ENCODE results near the gene TMEFF2. TPM values are rescaled to one million over a fixed set of nuclear protein-coding genes. Genes with fewer than 3 reads are reported as not detected.
"Not testable (repeated sequence)": the region's sequence is repeated elsewhere in the genome, so short reads cannot be mapped to it uniquely, and the experiment has no call there.

The TMEFF2 gene
- total RNA-seq, 1 donor from 2014 or later, result 10.4 TPM

- DNase-seq (ENCODE audit: low spot score), result not testable (repeated sequence)
Observed at GRCh38 chr2:192130312-192130711, 64.4 kb downstream of the TMEFF2 start.

DNA sequence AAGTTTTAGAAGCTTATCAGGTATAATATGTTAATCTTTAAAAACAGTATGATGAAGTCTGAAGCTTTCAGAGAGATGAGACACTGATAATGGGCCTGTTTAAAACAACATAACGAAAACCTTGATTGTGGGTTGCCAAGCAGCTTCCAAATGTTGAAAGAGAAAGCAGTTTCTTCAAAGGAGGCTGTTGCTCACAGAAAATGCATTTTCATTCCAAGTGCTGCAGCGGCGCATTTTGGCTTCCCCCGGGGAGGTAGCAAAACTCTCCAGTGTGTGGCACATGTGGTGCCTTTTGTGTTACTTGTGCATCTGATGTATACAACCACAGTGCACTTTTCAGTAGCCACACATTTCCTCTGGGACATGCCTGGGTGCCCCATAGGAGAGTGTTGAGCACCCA lies 66.1 kb downstream of the TMEFF2 start:
- no peak for DNase-seq (ENCODE audit: low spot score)

- DNase-seq (ENCODE audit: low spot score), result no peak
Observed at GRCh38 chr2:192127434-192127833, 67.3 kb downstream of the TMEFF2 start.

- DNase-seq (ENCODE audit: low spot score), result no peak
Observed at GRCh38 chr2:192126912-192127311, 67.8 kb downstream of the TMEFF2 start.

- no peak for DNase-seq (ENCODE audit: low spot score)
Observed at GRCh38 chr2:192126426-192126825, 68.3 kb downstream of the TMEFF2 start.

DNA sequence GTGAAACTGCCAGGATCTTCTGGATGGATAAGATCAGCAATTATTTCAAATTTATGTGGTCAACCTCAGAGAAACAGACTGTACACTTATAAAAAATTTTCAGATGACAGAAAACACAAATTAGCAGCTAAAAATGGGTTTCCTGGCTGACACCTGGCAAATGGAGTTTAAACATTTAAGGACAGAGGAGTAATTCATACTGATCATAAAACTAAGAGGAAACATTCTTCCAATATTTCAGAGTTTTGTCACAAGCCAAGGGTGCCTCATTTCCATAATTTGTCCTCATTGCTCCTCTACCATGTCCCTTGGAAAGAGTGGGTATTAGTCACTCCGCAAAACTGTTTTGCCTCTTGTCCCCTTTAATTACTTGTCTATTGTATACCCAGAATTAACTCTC lies 70.2 kb downstream of the TMEFF2 start:
- DNase-seq (ENCODE audit: low spot score), result no peak

GRCh38 chr2:192123847-192124246 lies 70.9 kb downstream of the TMEFF2 start:
- DNase-seq (ENCODE audit: low spot score), result peak; percentile 15

DNA sequence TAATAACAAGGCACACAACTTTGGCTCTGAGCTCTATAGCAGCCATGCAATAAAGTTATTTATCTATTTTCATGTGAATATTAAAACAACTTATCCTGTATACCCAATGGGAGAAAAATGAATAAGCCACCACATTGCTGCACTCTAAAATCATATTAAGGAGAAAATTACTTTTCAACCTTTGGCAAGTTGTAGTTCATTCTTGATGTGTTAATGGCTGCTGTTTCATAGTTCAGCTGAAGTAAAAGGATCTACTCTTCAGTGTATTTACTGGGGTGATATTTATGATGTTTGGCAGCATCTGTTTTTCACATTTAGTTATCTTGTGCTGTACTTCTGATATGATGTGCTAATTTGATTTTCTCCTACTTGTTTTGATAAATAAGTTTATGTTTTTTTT lies 71.8 kb downstream of the TMEFF2 start:
- DNase-seq (ENCODE audit: low spot score), result no peak

DNA sequence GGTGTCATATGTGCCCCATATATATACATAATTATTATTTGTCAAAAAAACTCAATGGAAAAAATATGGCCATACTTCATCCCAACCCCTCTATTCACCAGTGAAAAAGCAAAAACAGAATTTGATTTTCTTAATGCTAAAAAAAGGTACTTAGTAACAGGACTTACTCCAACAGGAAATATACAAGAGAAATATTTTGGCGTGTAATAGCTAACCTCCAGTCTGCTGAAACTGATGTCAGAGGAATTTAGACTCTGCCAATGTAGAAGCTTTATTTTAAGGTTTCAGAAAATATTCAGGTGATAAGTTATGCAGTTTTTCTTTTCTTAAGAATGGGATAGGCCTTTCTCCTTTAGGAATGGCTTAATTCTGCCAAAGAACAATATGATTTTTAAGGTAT lies 72.6 kb downstream of the TMEFF2 start:
- DNase-seq (ENCODE audit: low spot score), result no peak

- no peak for DNase-seq (ENCODE audit: low spot score)
Observed at GRCh38 chr2:192119536-192119935, 75.2 kb downstream of the TMEFF2 start.

DNA sequence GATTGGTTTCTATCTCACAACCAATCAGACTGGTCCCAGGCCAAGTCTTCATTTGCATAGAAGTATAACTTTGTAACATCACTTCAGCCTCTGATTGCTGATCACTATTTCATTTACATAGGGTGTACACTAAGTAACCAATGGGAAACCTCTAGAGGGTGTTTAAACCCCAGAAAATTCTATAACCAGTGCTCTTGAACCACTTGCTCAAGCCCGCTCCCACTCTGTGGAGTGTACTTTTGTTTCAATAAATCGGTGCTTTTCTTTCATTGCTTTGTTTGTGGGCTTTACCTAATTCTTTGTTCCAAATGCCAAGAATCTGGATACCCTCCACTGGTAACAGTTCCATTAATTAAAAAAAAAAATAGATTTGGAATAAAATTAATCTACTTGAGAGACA lies 77.0 kb downstream of the TMEFF2 start:
- no peak for DNase-seq (ENCODE audit: low spot score)

DNA sequence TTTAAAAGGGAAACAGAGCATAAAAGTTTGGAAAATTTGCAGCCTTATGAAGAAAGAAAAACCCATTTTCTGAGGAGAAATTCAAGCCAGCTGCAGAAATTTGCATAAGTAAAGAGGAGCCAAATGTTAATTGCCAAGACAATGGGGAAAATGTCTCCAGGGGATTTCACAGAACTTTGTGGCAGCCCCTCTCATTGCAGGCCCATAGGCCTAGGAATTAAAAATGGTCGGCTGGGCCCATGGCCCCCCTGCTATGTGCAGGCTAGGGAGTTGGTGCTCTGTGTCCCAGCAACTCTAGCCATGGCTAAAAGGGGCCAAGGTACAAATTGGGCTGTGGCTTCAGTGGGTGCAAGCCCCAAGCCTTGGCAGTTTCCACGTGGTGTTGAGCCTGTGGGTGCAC lies 83.2 kb downstream of the TMEFF2 start:
- DNase-seq (ENCODE audit: low spot score), result not testable (repeated sequence)

GRCh38 chr2:192099742-192100141 lies 95.0 kb downstream of the TMEFF2 start:
- no peak for DNase-seq (ENCODE audit: low spot score)

DNA sequence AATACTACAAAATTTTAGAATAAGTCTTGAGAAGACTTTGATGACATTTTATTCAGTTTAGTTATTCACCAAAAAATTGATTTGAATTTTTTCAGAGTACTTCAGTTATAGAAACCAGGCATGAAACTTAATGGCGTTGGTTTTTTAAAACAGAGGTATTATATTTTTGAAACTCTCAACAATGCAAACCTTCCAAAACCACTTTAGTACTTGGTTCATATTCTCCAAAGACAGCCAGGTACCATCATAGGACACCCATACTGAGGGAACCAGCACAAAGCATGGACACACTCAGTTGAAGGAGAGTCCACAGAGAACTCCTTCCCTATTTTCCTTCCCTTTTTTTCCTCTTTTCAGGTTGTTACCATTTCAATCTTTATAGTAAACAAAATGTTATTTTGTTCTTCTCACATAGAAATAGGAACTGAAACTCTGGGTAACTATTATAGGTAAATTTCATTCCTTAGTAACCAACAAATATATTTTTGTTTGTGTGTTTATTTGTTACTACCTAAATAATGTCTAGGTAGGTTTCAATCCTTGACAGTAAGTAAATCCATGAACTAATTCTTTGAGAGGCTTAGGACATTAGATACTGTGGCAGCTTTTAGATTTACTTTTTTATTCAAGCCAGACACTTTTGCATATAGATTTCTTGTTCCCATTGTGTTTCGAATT lies 95.8 kb downstream of the TMEFF2 start:
- no peak for DNase-seq (ENCODE audit: low spot score)

GRCh38 chr2:192091476-192091875 lies 103.3 kb downstream of the TMEFF2 start:
- DNase-seq (ENCODE audit: low spot score), result no peak

DNA sequence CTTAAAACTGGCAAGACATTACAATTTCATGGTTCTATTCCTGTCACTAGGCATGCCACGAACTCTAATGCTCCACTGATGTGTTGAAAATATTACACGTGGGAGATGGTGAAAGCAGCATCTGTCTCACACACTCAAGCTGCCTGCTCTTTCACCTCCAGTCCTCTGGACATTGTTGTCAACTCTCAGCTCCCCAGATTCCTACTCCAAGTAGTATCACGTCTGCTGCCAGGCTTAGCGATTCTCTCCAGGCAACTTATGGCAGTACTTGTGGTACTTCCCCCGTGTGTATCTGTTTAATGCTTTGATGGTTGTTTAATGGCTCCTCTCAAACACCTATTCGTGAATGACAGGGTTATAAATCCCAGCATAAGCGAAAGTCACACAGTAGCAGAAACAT lies 103.8 kb downstream of the TMEFF2 start:
- DNase-seq (ENCODE audit: low spot score), result no peak

GRCh38 chr2:192087398-192087958 lies 107.3 kb downstream of the TMEFF2 start:
- DNase-seq (ENCODE audit: low spot score), result no peak

DNA sequence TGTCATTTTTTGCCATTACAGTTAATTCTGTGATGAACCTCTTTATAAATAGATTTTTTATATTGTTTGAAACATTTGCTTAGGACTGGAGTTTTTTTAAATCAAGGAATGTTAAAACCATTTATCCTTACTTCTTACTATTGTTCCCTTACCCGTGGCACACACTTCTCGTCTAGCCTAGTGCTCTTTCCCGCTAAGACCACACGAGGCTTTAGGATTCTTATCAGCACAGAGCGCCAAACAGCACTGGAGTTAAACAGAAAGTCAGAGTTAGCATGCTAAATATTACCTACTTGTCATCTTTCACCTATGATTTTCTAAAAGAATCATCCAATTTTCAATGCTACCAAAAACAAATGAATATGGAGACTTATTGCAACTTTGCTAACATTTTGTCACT lies 112.6 kb downstream of the TMEFF2 start:
- DNase-seq (ENCODE audit: low spot score), result no peak

- DNase-seq (ENCODE audit: low spot score), result not testable (repeated sequence)
Observed at GRCh38 chr2:192080096-192080495, 114.6 kb downstream of the TMEFF2 start.

DNA sequence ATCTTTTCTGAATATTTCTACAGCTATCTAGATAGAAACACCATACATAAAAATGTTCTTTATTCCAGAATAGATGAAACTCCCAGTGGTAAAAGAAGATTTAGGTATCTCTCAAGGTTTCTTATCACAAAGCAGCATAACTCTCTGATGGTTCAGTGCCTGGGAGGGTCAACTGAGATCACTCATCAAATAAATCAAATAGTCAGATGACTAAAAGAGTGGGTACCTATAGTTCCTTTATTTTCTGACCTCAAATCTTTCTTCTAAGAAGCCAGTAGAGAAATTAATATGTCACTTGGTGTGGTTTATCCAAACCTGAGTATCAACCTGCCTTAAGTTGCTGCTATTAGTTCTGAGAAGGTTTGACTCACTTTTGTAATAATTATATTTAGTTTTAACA lies 120.9 kb downstream of the TMEFF2 start:
- DNase-seq (ENCODE audit: low spot score), result no peak

- no peak for DNase-seq (ENCODE audit: low spot score)
Observed at GRCh38 chr2:192072778-192073177, 122.0 kb downstream of the TMEFF2 start.

DNA sequence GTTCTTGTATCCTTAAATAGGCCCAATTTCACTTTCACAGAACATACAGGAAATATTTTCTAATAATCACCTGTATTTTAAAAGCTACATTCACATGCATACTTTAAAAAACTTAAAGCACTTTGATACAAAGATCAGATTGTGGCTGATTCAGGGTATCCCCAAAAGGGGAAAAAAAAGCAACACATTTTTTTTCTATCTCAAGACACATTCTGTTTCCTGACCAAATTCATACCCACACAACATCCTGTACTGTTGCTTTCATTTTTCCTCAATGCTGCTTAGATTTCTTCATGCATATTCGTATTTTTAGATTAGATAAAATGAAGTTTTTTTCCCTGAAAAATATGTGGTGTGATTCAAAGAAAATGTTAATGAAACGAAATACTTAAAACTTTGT lies 122.5 kb downstream of the TMEFF2 start:
- no peak for DNase-seq (ENCODE audit: low spot score)

GRCh38 chr2:192070099-192070498 lies 124.6 kb downstream of the TMEFF2 start:
- DNase-seq (ENCODE audit: low spot score), result no peak

- DNase-seq (ENCODE audit: low spot score), result no peak
Observed at GRCh38 chr2:192069417-192069816, 125.3 kb downstream of the TMEFF2 start.
